Spleen (tissue), 11 donors: ENCODE measurements around the gene AAK1. TPM values are rescaled to one million over a fixed set of nuclear protein-coding genes. Genes with fewer than 3 reads are reported as not detected.

Experiments used
- DNase-seq: peaks from one replicate; pipeline ENCODE4 v3.0.0-alpha.2; 2020
- H3K27ac ChIP-seq, 8 donors: fragments of 200-600 bp; sonication (generic) in 7 of 8; 1 replicate in 4 of 8; 2 replicates in 4 of 8; pipeline versions ENCODE4 v1.5.0 to v1.8.0; 2016 to 2021; ENCODE audit warnings: inconsistent platforms in 4 of 8, mild to moderate bottlenecking in 4 of 8, moderate library complexity in 1 of 8
- H3K27me3 ChIP-seq, 7 donors: fragments of 200-600 bp; sonication (generic) in 6 of 7; replicated peaks in 1 of 7; 1 replicate in 4 of 7; 2 replicates in 3 of 7; pipeline versions ENCODE4 v1.5.0 to v1.8.0; 2016 to 2021; ENCODE audit warnings: inconsistent platforms in 3 of 7, mild to moderate bottlenecking in 1 of 7
- H3K36me3 ChIP-seq, 6 donors: fragments of 200-600 bp; sonication (generic) in 5 of 6; 1 replicate in 4 of 6; 2 replicates in 2 of 6; pipeline versions ENCODE4 v1.5.0 to v1.8.0; 2016 to 2021; ENCODE audit warnings: inconsistent platforms in 2 of 6
- H3K4me1 ChIP-seq, 6 donors: fragments of 200-600 bp; sonication (generic) in 5 of 6; 1 replicate in 3 of 6; 2 replicates in 3 of 6; pipeline versions ENCODE4 v1.5.0 to v1.8.0; 2016 to 2021; ENCODE audit warnings: inconsistent platforms in 3 of 6
- H3K4me3 ChIP-seq, 8 donors: fragments of 200-600 bp; sonication (generic) in 7 of 8; 1 replicate in 4 of 8; 2 replicates in 4 of 8; pipeline versions ENCODE4 v1.5.0 to v1.8.0; 2016 to 2021; ENCODE audit warnings: inconsistent platforms in 4 of 8, mild to moderate bottlenecking in 4 of 8, moderate library complexity in 2 of 8
- H3K9me3 ChIP-seq, 8 donors: fragments of 200-600 bp; sonication (generic) in 7 of 8; 1 replicate in 4 of 8; 2 replicates in 4 of 8; pipeline versions ENCODE4 v1.5.0 to v1.8.0; 2016 to 2021; ENCODE audit warnings: inconsistent platforms in 4 of 8
- CTCF ChIP-seq, 11 experiments: fragments of 200-600 bp in 7 of 11; fragments of 450-650 bp in 4 of 11; sonication (generic) in 4 of 11; IDR thresholded peaks in 8 of 11; conservative IDR thresholded peaks in 3 of 11; 1 replicate in 7 of 11; 2 replicates in 4 of 11; pipeline versions ENCODE4 v1.4.0 to v1.8.0; 2016 to 2021; ENCODE audit warnings: antibody characterized with exemption in 11 of 11, inconsistent platforms in 4 of 11, mild to moderate bottlenecking in 1 of 11
- POLR2A ChIP-seq, 3 donors: fragments of 450-650 bp; IDR thresholded peaks; one replicate each; pipeline ENCODE4 v1.5.1; 2017; ENCODE audit warnings: antibody characterized with exemption in 3 of 3, mild to moderate bottlenecking in 1 of 3
- POLR2AphosphoS5 ChIP-seq, 3 donors: sonication (generic); formaldehyde crosslinking; IDR thresholded peaks; one replicate each; pipeline ENCODE4 v1.5.1; 2017; ENCODE audit warnings: antibody characterized with exemption in 3 of 3
- WGBS, 5 donors: extraction: QIAGEN DNeasy Blood & Tissue Kit in 3 of 5; methylation state at CpG; one replicate each; pipeline versions ENCODE4 v1.1.5 to v1.1.7; 2013 to 2018; 5-methylcytosine and 5-hydroxymethylcytosine counted together
- intact Hi-C: fragments of 100-400 bp; cut with DNase I; formaldehyde crosslinking; loops from one replicate; pipeline ENCODE4 v1.15.0; 2023; ENCODE audit warnings: low total_unique reads
- polyA plus RNA-seq, 3 donors: library from polyadenylated mRNA; stranded (reverse); fragments of 200-250 nt; gene quantifications; one replicate each; pipeline ENCODE4 v1.2.1, GENCODE V29; 2013
- total RNA-seq, 7 donors: library from RNA; depleted of rRNA in 3 of 7; stranded (reverse); fragments of >200 nt in 3 of 7; fragmentation: NEBNext Ultra II Directional in 4 of 7; extraction: Animal tissue kit (Norgen Biotek cat#: 25700) in 4 of 7; gene quantifications; one replicate each; pipeline versions ENCODE4 v1.1.0 to v1.2.1, GENCODE V29; 2016 to 2021
- donor health status: healthy with polysubstance abuse.
- donor health status: DM: no; HTN: no; CAD: no; lungs with moderate emphysema.
- donor health status: DM: no; HTN: no; CAD: no.
- donor health status: Bipolar disorder and iron deficiency.
- donor health status: healthy.
- donor health status: DM: no; HTN: no; CAD: no.
- donor health status: DM: yes; HTN: yes; CAD: no.

AAK1 gene
- total and polyA plus RNA-seq, 10 donors, result 8.3 to 95.1 (median 69.1) TPM

GRCh38 chr2:69549421-69549820 is 94.1 kb downstream of the AAK1 start:
- peaks cover 0 to 14% (median 5%) of the 10 kb centered on the region in 8 donors for H3K9me3 ChIP-seq
- no peak overlapping the region for H3K4me3 ChIP-seq
- DNase-seq, result no peak
- TF ChIP-seq CTCF (IDR thresholded peaks at IDR 0.05 in 8 of 11, conservative IDR thresholded peaks at IDR 0.05 in 3 of 11), result no peak
- TF ChIP-seq POLR2AphosphoS5 (IDR thresholded peaks at IDR 0.05), result no peak
- TF ChIP-seq POLR2A (IDR thresholded peaks at IDR 0.05), result no peak
- no peaks in the 10 kb centered on the region for H3K27me3 ChIP-seq
- no peak overlapping the region for H3K27ac ChIP-seq
- peaks cover 0 to 10% (median 0%) of the 10 kb centered on the region in 6 donors for H3K36me3 ChIP-seq
- intact Hi-C loops, result no loop called here
- peaks cover 0 to 32% (median 2%) of the 10 kb centered on the region in 6 donors for H3K4me1 ChIP-seq

GRCh38 chr2:69547984-69548715 is 95.4 kb downstream of the AAK1 start:
- WGBS, 5 donors, result 67 to 79% (median 70%) methylated on average over 2 of the region's 2 CpGs
- Histone ChIP-seq H3K9me3 (peaks cover 0 to 14% (median 5%) of the 10 kb centered on the region in 8 donors), H3K4me3 (no peak overlapping the region), H3K36me3 (peaks cover 0 to 22% (median 3%) of the 10 kb centered on the region in 6 donors), H3K27me3 (no peaks in the 10 kb centered on the region), H3K27ac (no peak overlapping the region), H3K4me1 (peaks cover 0 to 26% (median 0%) of the 10 kb centered on the region in 6 donors)
- no peak for DNase-seq
- no peak for TF ChIP-seq CTCF (IDR thresholded peaks at IDR 0.05 in 8 of 11, conservative IDR thresholded peaks at IDR 0.05 in 3 of 11)
- TF ChIP-seq POLR2A (IDR thresholded peaks at IDR 0.05), result no peak
- TF ChIP-seq POLR2AphosphoS5 (IDR thresholded peaks at IDR 0.05), result no peak
- intact Hi-C loops, result no loop called here

GRCh38 chr2:69546646-69547045 is 96.9 kb downstream of the AAK1 start:
- TF ChIP-seq POLR2A (IDR thresholded peaks at IDR 0.05) (no peak), POLR2AphosphoS5 (IDR thresholded peaks at IDR 0.05) (no peak), CTCF (IDR thresholded peaks at IDR 0.05 in 8 of 11, conservative IDR thresholded peaks at IDR 0.05 in 3 of 11) (no peak)
- Histone ChIP-seq H3K9me3 (peaks cover 0 to 14% (median 5%) of the 10 kb centered on the region in 8 donors), H3K4me3 (no peak overlapping the region), H3K27ac (no peak overlapping the region), H3K27me3 (no peaks in the 10 kb centered on the region), H3K4me1 (peaks cover 0 to 26% (median 0%) of the 10 kb centered on the region in 6 donors), H3K36me3 (peaks cover 0 to 35% (median 14%) of the 10 kb centered on the region in 6 donors)
- DNase-seq, result no peak
- WGBS, 5 donors, result 91 to 100% (median 94%) methylated on average over 1 of the region's 1 CpG
- intact Hi-C loops, result no loop called here

GRCh38 chr2:69545477-69545932 is 98.0 kb downstream of the AAK1 start:
- Histone ChIP-seq H3K9me3 (peaks cover 0 to 14% (median 5%) of the 10 kb centered on the region in 8 donors), H3K27ac (no peak overlapping the region), H3K36me3 (peaks cover 0 to 41% (median 20%) of the 10 kb centered on the region in 6 donors), H3K27me3 (no peaks in the 10 kb centered on the region), H3K4me3 (no peak overlapping the region), H3K4me1 (peaks cover 0 to 19% (median 0%) of the 10 kb centered on the region in 6 donors)
- intact Hi-C loops, result no loop called here
- WGBS, 5 donors, result 76 to 82% (median 79%) methylated on average over 2 of the region's 2 CpGs
- no peak for TF ChIP-seq POLR2A (IDR thresholded peaks at IDR 0.05)
- no peak for TF ChIP-seq CTCF (IDR thresholded peaks at IDR 0.05 in 8 of 11, conservative IDR thresholded peaks at IDR 0.05 in 3 of 11)
- no peak for TF ChIP-seq POLR2AphosphoS5 (IDR thresholded peaks at IDR 0.05)
- no peak for DNase-seq
